DND-41 (cell line): ENCODE measurements around the gene THBS3.

ENCODE experiments used
- ATAC-seq: fragments of 200-7000 bp; cut with Tn5 transposase; 3 replicates; pipeline ENCODE4 v1.9.1; 2021; ENCODE audit warnings: low read depth; ENCODE audit not compliant: insufficient read depth
- DNase-seq: peaks from one replicate; pipeline ENCODE4 v3.0.0-alpha.2; 2020
- H2AFZ ChIP-seq: 2 replicates; pipeline ENCODE4 v1.6.0; 2012; ENCODE audit warnings: low read depth, low read length
- H3K27ac ChIP-seq: 2 replicates; pipeline ENCODE4 v1.5.1; 2012; ENCODE audit warnings: low read length, inconsistent platforms
- H3K27me3 ChIP-seq: fragments of 200-600 bp; sonication (generic); 2 replicates; pipeline ENCODE4 v1.6.0; 2012; ENCODE audit warnings: low read length, mild to moderate bottlenecking, inconsistent platforms; ENCODE audit not compliant: insufficient read depth, poor library complexity
- H3K36me3 ChIP-seq: 2 replicates; pipeline ENCODE4 v1.5.1; 2012; ENCODE audit warnings: low read length, inconsistent platforms; ENCODE audit not compliant: insufficient read depth
- H3K4me1 ChIP-seq: 2 replicates; pipeline ENCODE4 v1.5.1; 2012; ENCODE audit warnings: mild to moderate bottlenecking, low read length; ENCODE audit not compliant: insufficient read depth
- H3K4me2 ChIP-seq: 2 replicates; pipeline ENCODE4 v1.6.0; 2012; ENCODE audit warnings: mild to moderate bottlenecking, moderate library complexity, low read length, inconsistent platforms; ENCODE audit not compliant: insufficient read depth
- H3K4me3 ChIP-seq, 2 experiments: fragments of 200-600 bp in 1 of 2; shearing (Covaris generic) in 1 of 2; 2 replicates each; pipeline ENCODE4 v1.5.1; 2012 to 2016; ENCODE audit warnings: inconsistent platforms in 2 of 2, low read length in 2 of 2, mild to moderate bottlenecking in 2 of 2, low read depth in 1 of 2, moderate library complexity in 1 of 2
- H3K79me2 ChIP-seq: 2 replicates; pipeline ENCODE4 v1.6.0; 2012; ENCODE audit warnings: low read length, inconsistent platforms; ENCODE audit not compliant: insufficient read depth
- H3K9ac ChIP-seq: 2 replicates; pipeline ENCODE4 v1.6.0; 2012; ENCODE audit warnings: low read depth, mild to moderate bottlenecking, inconsistent platforms, low read length, moderate library complexity
- H3K9me3 ChIP-seq: 2 replicates; pipeline ENCODE4 v1.5.1; 2012; ENCODE audit warnings: low read length, moderate library complexity, mild to moderate bottlenecking, inconsistent platforms; ENCODE audit not compliant: insufficient read depth, severe bottlenecking
- H4K20me1 ChIP-seq: 2 replicates; pipeline ENCODE4 v1.6.0; 2012; ENCODE audit warnings: low read length; ENCODE audit not compliant: insufficient read depth
- EZH2 ChIP-seq: IDR thresholded peaks from 3 replicates; pipeline ENCODE4 v1.6.1; 2012; ENCODE audit warnings: borderline replicate concordance, low read depth, mild to moderate bottlenecking, moderate library complexity, low read length, inconsistent platforms; ENCODE audit not compliant: severe bottlenecking
- TF ChIP-seq, protein P1 (sequence below): IDR thresholded peaks from 2 replicates; pipeline ENCODE4 v1.5.1; 2012; ENCODE audit warnings: borderline replicate concordance, low read length, moderate library complexity, mild to moderate bottlenecking; ENCODE audit not compliant: poor library complexity, severe bottlenecking; ENCODE audit errors: extremely low read depth

Gene THBS3

GRCh38 chr1:155177192-155177917 lies 30.3 kb downstream of the THBS3 start:
- DNase-seq (no peak), ATAC-seq (no peak)
- peak overlapping the region; percentile 73 for H2AFZ ChIP-seq
- H3K27ac ChIP-seq = peak overlapping the region; percentile 70
- no peak for TF ChIP-seq EZH2
- TF ChIP-seq, protein P1, sequence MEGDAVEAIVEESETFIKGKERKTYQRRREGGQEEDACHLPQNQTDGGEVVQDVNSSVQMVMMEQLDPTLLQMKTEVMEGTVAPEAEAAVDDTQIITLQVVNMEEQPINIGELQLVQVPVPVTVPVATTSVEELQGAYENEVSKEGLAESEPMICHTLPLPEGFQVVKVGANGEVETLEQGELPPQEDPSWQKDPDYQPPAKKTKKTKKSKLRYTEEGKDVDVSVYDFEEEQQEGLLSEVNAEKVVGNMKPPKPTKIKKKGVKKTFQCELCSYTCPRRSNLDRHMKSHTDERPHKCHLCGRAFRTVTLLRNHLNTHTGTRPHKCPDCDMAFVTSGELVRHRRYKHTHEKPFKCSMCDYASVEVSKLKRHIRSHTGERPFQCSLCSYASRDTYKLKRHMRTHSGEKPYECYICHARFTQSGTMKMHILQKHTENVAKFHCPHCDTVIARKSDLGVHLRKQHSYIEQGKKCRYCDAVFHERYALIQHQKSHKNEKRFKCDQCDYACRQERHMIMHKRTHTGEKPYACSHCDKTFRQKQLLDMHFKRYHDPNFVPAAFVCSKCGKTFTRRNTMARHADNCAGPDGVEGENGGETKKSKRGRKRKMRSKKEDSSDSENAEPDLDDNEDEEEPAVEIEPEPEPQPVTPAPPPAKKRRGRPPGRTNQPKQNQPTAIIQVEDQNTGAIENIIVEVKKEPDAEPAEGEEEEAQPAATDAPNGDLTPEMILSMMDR = no peak
- H3K4me2 ChIP-seq = peak overlapping the region; percentile 49
- peaks cover 38% of the 10 kb centered on the region for H3K4me1 ChIP-seq
- H4K20me1 ChIP-seq = no peaks in the 10 kb centered on the region
- H3K27me3 ChIP-seq = no peaks in the 10 kb centered on the region
- peaks cover 12% of the 10 kb centered on the region; the same call in 1 of the 2 replicates for H3K36me3 ChIP-seq
- peaks cover 7% of the 10 kb centered on the region for H3K79me2 ChIP-seq
- H3K4me3 ChIP-seq = peak overlapping the region in 1 of 2 experiments; percentile 24; a peak in 1 of 4 replicates
- H3K9ac ChIP-seq = peak overlapping the region; percentile 19; the same call in 1 of the 2 replicates
- H3K9me3 ChIP-seq = no peaks in the 10 kb centered on the region

GRCh38 chr1:155176544-155177071 lies 31.1 kb downstream of the THBS3 start:
- Histone ChIP-seq H2AFZ (peak overlapping the region; percentile 73), H3K4me2 (peak overlapping the region; percentile 49), H3K4me3 (peak overlapping the region in 1 of 2 experiments; percentile 24; a peak in 2 of 4 replicates), H3K36me3 (peaks cover 12% of the 10 kb centered on the region; the same call in 1 of the 2 replicates), H4K20me1 (no peaks in the 10 kb centered on the region), H3K9me3 (no peaks in the 10 kb centered on the region), H3K79me2 (peaks cover 15% of the 10 kb centered on the region), H3K27me3 (no peaks in the 10 kb centered on the region), H3K9ac (peak overlapping the region; percentile 19; the same call in 1 of the 2 replicates), H3K4me1 (peaks cover 45% of the 10 kb centered on the region), H3K27ac (peak overlapping the region; percentile 70)
- TF ChIP-seq EZH2 = no peak
- TF ChIP-seq, protein P1 = peak; percentile 98
- ATAC-seq (peak; percentile 69), DNase-seq (peak; percentile 89)

DNA sequence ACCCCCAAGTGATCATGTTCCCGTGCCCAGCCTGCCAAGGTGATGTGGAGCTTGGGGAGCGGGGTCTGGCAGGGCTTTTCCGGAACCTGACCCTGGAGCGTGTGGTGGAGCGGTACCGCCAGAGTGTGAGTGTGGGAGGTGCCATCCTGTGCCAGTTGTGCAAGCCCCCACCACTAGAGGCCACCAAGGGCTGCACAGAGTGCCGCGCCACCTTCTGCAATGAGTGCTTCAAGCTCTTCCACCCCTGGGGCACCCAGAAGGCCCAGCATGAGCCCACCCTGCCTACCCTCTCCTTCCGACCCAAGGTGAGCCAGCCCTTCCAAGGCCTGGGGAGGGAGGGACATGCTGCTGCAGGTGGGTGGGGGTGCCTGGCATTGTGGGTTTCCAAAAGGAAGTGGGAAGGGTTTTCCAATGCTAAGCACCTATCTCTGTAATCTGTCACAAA lies 31.7 kb downstream of the THBS3 start:
- Histone ChIP-seq H4K20me1 (no peaks in the 10 kb centered on the region), H3K27ac (no peak overlapping the region), H3K9me3 (no peaks in the 10 kb centered on the region), H3K4me1 (peaks cover 52% of the 10 kb centered on the region), H3K4me3 (no peak overlapping the region), H3K4me2 (no peak overlapping the region), H3K9ac (no peak overlapping the region), H3K79me2 (peaks cover 19% of the 10 kb centered on the region), H3K36me3 (peaks cover 14% of the 10 kb centered on the region), H2AFZ (no peak overlapping the region), H3K27me3 (no peaks in the 10 kb centered on the region)
- peak; percentile 37 for DNase-seq
- TF ChIP-seq EZH2 = no peak
- TF ChIP-seq, protein P1 = no peak
- ATAC-seq = no peak
